ENCODE measurements around the gene GIT2.

DNA sequence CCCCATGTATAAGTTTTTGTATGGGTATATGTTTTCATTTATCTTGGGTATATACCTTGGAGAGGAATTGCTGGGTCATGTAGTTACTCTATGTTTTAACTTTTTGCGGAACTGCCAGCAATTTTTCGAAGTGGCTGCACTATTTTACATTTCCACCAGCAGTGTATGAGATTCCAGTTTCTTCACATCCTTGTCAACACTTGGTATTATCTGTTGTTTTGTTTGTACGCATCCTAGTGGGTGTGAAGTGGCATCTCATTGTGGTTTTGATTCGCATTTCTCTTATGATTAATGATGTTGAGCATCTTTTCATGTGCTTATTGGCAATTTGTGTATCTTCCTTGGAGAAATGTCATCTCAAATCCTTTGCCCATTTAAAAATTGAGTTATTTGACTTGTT, 9.9 kb upstream of the GIT2 start:
- TF ChIP-seq, protein P1, sequence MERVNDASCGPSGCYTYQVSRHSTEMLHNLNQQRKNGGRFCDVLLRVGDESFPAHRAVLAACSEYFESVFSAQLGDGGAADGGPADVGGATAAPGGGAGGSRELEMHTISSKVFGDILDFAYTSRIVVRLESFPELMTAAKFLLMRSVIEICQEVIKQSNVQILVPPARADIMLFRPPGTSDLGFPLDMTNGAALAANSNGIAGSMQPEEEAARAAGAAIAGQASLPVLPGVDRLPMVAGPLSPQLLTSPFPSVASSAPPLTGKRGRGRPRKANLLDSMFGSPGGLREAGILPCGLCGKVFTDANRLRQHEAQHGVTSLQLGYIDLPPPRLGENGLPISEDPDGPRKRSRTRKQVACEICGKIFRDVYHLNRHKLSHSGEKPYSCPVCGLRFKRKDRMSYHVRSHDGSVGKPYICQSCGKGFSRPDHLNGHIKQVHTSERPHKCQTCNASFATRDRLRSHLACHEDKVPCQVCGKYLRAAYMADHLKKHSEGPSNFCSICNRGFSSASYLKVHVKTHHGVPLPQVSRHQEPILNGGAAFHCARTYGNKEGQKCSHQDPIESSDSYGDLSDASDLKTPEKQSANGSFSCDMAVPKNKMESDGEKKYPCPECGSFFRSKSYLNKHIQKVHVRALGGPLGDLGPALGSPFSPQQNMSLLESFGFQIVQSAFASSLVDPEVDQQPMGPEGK (CRISPR knock-in tag; IDR thresholded peaks at IDR 0.05; ENCODE audit: borderline replicate concordance) = no peak
- TF ChIP-seq ZC3H10 (CRISPR knock-in tag; IDR thresholded peaks at IDR 0.05) (no peak), ARNTL (CRISPR knock-in tag; IDR thresholded peaks at IDR 0.05; ENCODE audit: borderline replicate concordance, low read depth) (no peak), TOX (CRISPR knock-in tag; IDR thresholded peaks at IDR 0.05; ENCODE audit: borderline replicate concordance) (no peak), PPARA (CRISPR knock-in tag; IDR thresholded peaks at IDR 0.05; ENCODE audit: borderline replicate concordance) (no peak)

Data from SK-N-SH treated with all-trans-retinoic acid at 6 μM for 48 hours (cell line).